Activated T-cell treated with anti-CD3 and anti-CD28 coated beads for 24 hours (primary cell): ENCODE measurements around the gene NRBP1.
A peak's percentile ranks its signal among the peaks of the same experiment; 100 is the strongest.
"Not testable (repeated sequence)": the region's sequence is repeated elsewhere in the genome, so short reads cannot be mapped to it uniquely, and the experiment has no call there.

Experiments used
- DNase-seq: peaks from one replicate; pipeline ENCODE4 v3.0.0-alpha.2; 2020; ENCODE audit warnings: low read depth

Gene NRBP1

GRCh38 chr2:27421660-27422250, 6.7 kb upstream of the NRBP1 start:
- DNase-seq = no peak

DNA sequence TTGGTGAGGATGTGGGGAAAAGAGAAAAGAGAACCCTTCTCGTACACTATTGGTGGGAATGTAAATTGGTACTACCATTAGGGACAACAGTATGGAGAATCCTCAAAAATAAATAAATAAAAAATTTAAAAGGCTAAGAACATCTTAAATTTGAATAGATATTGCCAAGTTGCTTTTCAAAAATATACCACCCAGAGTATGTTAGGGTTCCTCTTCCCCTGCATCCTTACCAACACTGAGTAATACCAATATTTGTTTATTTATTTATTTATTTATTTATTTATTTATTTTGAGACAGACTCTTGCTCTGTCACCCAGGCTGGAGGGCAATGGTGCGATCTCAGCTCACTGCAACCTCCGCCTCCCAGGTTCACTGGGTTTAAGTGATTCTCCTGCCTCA, 5.5 kb upstream of the NRBP1 start:
- no peak for DNase-seq

DNA sequence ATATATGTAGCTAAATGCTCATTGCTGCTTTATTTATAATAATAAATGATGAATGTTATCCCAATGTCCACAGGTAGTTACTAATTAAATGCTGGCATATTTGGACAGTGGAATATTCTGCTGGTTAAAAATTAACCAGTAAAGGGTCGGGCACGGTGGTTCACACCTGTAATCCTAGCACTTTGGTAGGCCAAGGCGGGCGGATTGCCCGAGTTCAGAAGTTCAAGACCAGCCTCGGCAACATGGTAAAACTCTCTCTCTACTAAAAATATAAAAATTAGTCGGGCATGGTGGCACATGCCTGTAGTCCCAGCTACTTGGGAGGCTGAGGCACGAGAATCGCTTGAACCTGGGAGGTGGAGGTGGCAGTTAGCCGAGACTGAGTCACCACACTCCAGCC, 3.4 kb upstream of the NRBP1 start:
- DNase-seq = not testable (repeated sequence)

GRCh38 chr2:27427863-27428212, 593 bp upstream of the NRBP1 start:
- DNase-seq = no peak

DNA sequence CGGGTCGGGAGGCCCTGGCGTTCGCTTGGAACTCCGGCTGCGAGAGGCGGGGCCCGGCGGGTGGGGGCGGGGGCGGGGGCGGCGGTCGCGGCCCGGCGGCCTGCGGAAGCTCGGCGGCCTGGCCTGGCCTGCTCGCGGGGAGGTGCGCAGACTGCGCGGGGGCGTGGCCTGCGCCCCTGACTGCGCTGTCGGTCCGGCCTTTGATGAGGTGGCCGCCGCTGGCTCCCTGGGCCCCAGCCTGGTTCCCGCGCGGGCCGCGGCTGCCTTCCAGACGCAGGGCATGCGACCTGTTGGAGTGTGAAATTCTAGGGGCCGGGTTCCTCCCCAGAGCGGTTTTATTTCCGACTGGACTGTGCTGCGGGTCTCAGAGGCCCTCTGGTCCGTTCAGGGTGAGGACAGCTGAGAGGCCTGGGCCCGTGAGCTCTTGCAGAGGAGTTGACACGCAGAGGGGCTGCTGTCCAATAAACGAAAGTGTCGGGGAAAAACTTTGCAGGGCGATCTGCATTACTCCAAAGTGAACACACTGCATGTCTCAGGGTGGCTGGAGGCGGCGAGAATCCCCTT, 629 bp downstream of the NRBP1 start:
- DNase-seq = peak; percentile 61

DNA sequence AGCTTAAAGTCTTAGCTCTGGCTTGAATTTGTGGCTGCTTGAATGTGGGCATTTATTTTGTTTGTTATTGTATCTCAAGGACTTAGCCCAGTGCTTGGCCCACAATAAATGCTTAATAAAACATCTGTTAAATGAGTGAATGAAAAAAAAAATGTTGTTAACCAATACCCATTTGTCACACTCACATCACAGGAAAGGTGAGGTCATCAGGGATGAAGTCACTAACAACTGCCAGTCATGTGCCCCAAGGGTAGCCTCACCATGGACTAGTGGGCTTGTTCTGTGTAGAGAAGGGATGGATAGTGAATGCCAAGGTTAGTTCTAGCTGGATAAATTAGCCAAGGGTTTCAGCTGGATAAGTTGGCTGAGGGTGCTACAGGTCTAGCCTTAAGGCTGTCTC, 3.0 kb downstream of the NRBP1 start:
- DNase-seq = no peak

DNA sequence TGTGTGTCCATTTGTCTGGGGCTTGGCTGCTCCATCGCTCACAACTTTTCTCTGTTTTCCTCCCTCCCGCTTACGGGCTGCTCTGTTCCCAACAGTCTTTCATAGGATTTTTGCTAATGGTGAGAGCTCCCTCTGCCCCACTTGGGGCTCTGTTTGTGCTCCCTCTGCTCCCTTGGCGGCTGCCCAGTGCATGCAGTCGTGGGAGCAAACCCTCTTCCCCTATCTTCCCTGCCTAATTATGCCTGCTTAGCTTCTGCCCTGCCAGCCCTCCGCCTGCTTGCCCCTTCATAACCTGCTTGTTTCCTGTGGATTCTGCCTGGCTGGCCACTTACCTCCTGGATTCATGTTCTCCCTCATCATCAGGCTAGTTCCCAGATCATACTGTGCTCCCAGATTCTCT, 7.2 kb downstream of the NRBP1 start:
- DNase-seq = no peak

GRCh38 chr2:27441226-27441926, 12.9 kb downstream of the NRBP1 start:
- DNase-seq = no peak

DNA sequence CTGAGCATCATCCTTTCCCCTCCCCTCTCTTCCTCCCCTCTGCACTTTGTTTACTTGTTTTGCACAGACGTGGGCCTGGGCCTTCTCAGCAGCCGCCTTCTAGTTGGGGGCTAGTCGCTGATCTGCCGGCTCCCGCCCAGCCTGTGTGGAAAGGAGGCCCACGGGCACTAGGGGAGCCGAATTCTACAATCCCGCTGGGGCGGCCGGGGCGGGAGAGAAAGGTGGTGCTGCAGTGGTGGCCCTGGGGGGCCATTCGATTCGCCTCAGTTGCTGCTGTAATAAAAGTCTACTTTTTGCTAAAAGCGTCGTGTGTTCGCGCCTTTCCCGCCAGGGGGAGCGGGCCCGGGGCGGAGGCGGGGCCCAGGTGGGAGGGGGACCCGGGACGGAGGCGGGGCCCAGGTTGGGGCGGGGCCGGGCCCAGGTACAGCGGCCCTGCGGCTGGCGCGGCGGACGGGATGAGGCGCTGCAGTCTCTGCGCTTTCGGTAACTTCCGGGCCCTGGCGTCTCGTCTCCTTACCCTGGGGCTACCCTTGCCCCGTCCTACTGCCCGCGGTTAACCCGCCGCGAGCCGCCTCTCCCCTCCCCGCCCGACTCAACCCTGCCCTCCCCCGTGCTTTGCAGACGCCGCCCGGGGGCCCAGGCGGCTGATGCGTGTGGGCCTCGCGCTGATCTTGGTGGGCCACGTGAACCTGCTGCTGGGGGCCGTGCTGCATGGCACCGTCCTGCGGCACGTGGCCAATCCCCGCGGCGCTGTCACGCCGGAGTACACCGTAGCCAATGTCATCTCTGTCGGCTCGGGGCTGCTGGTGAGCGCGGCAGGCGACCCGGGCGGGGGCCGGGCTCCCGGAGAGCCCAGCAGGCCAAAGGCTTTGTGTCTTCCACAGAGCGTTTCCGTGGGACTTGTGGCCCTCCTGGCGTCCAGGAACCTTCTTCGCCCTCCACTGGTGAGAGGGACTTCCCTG, 13.8 kb downstream of the NRBP1 start, which contains the start of gene KRTCAP3:
Gene KRTCAP3, plus strand, starts transcription at position 424 of the 962 bp plus-strand sequence. Its CDS starts 32 bp downstream, at position 456.
- DNase-seq = no peak

DNA sequence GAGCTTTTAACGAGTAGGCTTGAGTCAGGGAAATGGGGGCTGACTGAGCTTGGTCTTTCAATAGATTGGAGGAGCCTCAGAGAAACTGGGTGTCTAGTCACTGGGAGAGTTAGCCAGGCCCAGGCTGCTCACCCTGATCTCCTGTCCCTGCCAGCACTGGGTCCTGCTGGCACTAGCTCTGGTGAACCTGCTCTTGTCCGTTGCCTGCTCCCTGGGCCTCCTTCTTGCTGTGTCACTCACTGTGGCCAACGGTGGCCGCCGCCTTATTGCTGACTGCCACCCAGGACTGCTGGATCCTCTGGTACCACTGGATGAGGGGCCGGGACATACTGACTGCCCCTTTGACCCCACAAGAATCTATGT, 14.5 kb downstream of the NRBP1 start:
- DNase-seq = no peak

GRCh38 chr2:27445155-27445554, 16.7 kb downstream of the NRBP1 start:
- DNase-seq = no peak

DNA sequence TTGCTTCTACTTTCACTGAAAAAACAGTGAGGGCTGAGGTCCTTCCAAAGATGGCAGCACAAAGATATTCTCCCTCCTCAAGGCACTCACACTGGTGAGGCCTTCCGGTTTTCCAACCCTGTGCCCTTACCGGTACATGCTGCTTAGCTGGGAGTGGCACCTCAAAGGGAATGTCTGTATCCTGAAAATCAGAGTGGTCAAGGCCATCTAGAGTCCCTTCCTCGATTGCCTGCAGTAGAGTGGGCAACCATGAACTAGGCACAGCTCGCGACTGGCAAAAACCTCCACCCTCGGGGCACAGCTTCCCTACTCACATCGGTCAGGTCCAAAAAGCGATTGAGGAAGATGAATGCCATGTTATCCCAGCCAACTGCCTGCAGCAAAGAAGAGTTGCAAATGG, 17.2 kb downstream of the NRBP1 start:
- no peak for DNase-seq

- DNase-seq = no peak
Observed at GRCh38 chr2:27446057-27446456, 17.6 kb downstream of the NRBP1 start.

- no peak for DNase-seq
Observed at GRCh38 chr2:27448381-27448780, 19.9 kb downstream of the NRBP1 start.

GRCh38 chr2:27451095-27451494, 22.7 kb downstream of the NRBP1 start:
- DNase-seq = no peak

GRCh38 chr2:27453968-27454367, 25.5 kb downstream of the NRBP1 start:
- no peak for DNase-seq

- DNase-seq = no peak
Observed at GRCh38 chr2:27461118-27461517, 32.7 kb downstream of the NRBP1 start.

DNA sequence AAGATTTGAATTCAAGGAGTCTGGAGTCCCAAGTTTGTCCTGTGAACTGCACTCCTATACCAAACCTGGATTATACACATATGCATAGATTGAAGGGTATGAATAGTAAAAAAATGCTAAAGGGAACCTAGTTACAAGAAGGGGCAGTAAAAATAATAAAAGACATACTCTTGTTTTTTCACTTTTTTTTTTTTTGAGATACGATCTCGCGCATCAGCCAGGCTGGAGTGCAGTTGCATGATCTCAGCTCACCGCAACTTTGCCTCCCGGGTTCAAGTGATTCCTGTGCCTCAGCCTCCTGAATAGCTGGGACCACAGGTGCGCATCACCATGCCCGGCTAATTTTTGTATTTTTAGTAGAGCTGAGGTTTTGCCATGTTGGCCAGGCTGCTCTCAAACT, 36.0 kb downstream of the NRBP1 start:
- no peak for DNase-seq

GRCh38 chr2:27471961-27472360, 43.5 kb downstream of the NRBP1 start:
- DNase-seq = no peak

- DNase-seq = no peak
Observed at GRCh38 chr2:27485496-27485895, 57.1 kb downstream of the NRBP1 start.

DNA sequence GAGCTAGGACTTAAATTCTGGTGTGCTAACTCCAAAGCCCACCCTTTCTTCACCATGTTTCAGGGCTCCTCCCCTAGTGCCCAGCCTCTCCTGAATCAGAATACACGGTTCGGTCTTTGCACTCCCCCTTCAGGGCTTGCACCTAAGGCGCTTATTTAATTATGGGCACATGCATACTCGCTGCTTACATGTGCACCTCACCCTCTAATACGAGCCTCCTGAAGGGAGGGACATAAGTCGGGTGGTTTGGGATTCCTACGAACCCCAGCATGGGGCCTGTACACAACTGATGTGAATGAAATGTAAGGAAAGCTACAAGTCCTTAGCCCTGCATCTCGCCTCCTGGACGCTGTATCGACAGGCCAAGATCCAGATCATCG, 60.7 kb downstream of the NRBP1 start:
- DNase-seq = no peak

DNA sequence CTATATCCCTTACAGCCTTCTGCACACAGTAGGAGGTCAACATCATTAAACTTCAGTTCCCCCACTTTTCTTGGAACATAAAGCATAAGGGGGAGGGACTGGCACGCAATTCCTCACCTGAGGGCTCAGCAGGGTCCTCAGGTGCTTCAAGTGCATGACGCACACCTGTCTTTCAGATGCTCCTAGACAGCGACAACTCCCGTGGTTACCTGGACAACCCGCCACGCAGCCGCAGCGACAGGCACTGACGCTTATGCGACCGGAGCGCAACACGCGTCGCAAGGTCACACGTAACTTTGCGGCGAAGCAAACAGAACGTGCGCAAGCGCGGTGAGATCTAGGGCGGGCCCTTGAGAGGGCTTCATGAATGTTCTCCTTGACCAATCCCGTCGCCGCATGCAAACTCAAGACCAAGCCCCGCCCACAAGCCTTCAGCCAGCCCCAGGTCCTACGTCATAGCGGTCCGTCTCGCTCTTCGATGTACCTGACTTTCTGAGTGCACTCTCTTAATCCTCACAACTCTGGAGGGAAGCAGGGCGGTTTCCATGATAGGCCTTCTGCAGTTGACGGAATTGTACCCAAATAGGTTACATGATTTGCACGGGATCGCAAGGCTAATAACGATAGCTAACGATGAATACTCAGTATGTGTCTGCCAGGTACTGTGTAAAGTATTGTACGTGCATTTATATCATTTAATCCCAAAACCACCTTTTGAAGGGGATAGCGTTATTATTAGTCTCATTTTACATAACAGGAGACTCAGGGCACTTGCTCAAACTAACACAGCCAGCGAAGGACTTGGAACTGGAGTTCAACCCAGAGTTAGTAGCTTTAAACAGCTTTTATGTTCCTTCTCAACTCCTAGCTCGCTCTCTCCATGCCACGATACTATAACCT, 61.3 kb downstream of the NRBP1 start, which contains the start of gene IFT172:
Gene IFT172, minus strand, starts transcription at position 246 of the 900 bp plus-strand sequence. Its CDS starts 90 bp downstream, at position 156.
- peak; percentile 99 for DNase-seq
